Pons (tissue), 1 donor: ENCODE data around the gene LAPTM4A.
A peak's percentile ranks its signal among the peaks of the same experiment; 100 is the strongest.
"Not testable (repeated sequence)": the region's sequence is repeated elsewhere in the genome, so short reads cannot be mapped to it uniquely, and the experiment has no call there.

Source experiments
- DNase-seq: peaks from one replicate; pipeline ENCODE4 v3.0.0-alpha.2; 2016; ENCODE audit warnings: low spot score

LAPTM4A gene

DNA sequence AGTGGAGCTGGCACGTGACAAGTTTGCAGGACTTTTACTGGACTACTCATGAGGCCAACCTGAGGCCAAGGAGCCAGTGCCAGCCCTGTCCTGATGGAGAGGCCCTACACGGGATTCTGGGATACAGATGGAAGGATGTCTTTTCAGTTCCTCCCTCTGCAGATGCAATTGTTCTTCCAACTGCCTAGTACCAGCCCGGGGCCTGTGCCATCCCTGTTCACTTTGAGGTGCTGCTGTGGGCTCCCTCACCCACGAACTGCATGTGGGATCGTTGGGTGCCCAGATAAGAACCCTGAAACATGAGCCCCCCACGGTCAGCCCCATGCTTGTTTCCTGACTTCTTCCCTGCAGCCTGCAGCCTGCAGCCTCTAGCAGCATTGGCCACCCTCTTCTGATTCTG is 25.3 kb upstream of the LAPTM4A start:
- DNase-seq, result no peak

GRCh38 chr2:20074901-20075300 is 23.5 kb upstream of the LAPTM4A start:
- no peak for DNase-seq

GRCh38 chr2:20074046-20074648 is 22.7 kb upstream of the LAPTM4A start:
- DNase-seq, result not testable (repeated sequence)

GRCh38 chr2:20073460-20073859 is 22.0 kb upstream of the LAPTM4A start:
- DNase-seq, result no peak

DNA sequence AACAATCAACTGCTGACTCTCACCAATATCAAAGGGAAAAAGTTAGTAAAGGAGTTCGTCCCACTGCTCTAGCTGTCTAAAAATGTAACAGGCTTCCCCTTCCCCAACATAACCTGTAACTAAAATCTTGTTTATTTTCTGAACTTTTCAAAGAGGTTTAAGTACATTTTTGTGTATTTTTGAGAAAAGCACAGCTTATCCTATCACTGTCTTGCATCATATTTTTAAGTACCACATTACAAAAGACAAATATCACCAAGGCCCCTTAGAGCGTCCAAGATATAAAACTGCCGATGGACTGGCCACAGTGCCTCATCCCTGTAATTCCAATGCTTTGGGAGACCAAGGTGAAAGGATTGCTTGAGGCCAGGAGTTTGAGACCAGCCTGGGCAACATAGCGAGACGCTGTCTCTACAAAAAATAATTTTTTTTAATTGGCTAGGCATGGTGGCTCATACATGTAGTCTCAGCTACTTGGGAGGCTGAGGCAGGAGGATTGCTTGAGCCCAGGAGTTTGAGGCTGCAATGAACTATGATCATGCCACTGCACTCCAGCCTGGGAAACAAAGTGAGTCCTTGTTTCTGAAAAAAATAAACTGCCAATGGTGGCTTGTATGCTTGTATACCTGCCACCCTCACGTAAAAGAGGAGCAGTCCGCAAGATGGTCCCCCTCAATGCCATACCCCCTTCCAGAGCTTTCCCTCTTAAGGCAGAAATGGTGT is 21.2 kb upstream of the LAPTM4A start:
- DNase-seq, result no peak

GRCh38 chr2:20071397-20072383 is 20.3 kb upstream of the LAPTM4A start:
- DNase-seq, result no peak

GRCh38 chr2:20069756-20070155 is 18.3 kb upstream of the LAPTM4A start:
- no peak for DNase-seq

DNA sequence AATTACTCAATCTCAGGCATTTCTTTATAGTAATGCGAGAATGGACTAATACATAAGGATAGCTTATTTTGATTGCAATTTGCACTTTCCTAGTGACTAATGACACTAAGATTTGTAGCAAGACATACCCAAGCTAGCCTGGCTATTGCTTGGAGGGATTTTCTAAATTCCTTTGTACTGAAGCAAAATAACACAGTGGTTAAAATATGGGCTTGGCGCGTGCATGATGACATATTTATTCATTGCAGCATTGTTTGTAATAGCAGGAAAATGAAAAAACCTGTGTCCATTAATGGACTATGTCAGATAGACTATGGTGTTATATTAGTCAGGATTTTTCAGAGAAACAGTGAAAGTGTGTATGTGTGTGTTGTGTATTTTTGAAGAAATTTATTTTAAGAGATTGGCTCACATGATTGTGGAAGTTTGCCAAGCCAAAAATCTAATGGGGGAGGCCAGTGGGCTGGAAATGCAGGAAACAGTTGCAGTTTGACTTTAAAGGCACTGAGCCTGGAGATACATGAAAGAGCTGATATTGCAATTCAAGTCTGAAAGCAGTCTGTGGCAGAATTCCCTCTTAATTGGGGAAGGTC is 16.7 kb upstream of the LAPTM4A start:
- no peak for DNase-seq

GRCh38 chr2:20065885-20066602 is 14.6 kb upstream of the LAPTM4A start:
- DNase-seq, result peak; percentile 45

- no peak for DNase-seq
Observed at GRCh38 chr2:20064841-20065240, 13.4 kb upstream of the LAPTM4A start.

- DNase-seq, result no peak
Observed at GRCh38 chr2:20064421-20064820, 13.0 kb upstream of the LAPTM4A start.

GRCh38 chr2:20062615-20063545 is 11.5 kb upstream of the LAPTM4A start:
- no peak for DNase-seq

GRCh38 chr2:20061940-20062339 is 10.5 kb upstream of the LAPTM4A start:
- no peak for DNase-seq

DNA sequence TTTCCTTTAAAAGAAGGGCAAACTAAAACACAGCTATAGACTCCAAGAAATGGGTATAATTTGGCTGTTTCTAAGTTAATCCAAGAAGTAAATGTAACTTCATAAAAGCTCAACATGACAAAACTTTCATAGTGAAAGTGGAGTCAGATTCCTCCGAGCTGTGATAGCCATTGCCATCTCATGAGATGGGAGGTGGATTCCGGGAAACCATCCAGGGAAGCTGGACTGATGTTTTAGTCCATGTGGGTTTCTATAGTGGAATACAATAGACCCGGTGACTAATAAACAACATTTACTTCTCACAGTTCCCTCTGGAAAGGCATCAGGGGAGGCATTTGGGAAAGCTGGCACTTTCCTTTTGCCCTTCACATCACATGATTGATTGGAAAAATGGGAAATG is 10.0 kb upstream of the LAPTM4A start:
- DNase-seq, result no peak

DNA sequence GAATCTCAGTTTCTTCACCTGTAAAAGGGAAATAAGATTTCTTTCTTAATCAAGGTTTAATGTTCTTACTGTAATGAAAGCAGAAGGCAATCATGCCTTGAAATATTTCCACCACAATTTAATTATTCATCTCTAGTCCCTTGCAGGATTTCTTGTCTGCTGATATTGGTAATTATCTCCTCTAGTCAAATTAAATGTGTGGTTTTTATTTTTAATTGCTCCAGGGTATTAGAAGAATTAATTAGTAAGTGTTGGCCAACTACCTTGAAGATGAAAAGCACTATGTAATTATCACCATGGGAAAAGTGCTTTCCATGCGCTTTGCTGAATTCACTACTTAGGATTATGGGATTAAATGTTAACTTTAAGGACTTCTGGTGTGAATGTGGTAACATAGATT is 8.7 kb upstream of the LAPTM4A start:
- no peak for DNase-seq

- DNase-seq, result no peak
Observed at GRCh38 chr2:20057268-20057667, 5.8 kb upstream of the LAPTM4A start.

- no peak for DNase-seq
Observed at GRCh38 chr2:20054931-20055330, 3.5 kb upstream of the LAPTM4A start.

GRCh38 chr2:20054119-20054518 is 2.7 kb upstream of the LAPTM4A start:
- DNase-seq, result no peak

GRCh38 chr2:20052861-20053281 is 1.4 kb upstream of the LAPTM4A start:
- DNase-seq, result no peak

- DNase-seq, result no peak
Observed at GRCh38 chr2:20052229-20052851, 912 bp upstream of the LAPTM4A start.
